ENCODE data around the gene KLHL9. TPM values are rescaled to one million over a fixed set of nuclear protein-coding genes. Genes with fewer than 3 reads are reported as not detected.

Gene KLHL9
- total and polyA plus RNA-seq, 5 donors: 6.1 to 14.6 (median 13.3) TPM

DNA sequence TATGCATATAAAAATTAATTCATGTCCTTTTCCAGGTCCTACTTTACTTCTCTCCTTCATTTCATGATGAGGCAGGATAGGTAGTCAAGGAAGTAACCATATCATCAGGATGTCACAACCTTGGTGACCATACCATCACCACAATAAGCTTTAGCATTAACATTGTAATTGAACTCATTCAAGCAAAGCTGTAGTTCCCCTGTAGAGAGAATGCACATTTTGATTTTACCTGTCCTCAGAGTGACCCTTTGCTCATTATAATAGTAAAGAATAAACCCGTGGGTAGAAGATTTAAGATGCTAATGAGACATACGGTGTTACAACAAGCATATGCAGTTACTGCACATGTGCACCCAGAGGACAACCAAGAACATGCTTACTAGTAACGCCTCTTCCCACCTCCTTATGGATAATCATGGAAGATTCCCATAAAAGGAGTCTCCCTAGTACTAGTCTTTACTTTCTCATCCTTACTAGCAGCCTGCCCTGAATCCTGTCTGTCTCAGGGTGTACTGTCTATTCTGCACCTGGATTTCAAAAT is 13.3 kb upstream of the KLHL9 start:
- Histone ChIP-seq H3K27me3 (ENCODE audit: control insufficient read depth, insufficient read depth) (no peaks in the 10 kb centered on the region), H3K9me3 (ENCODE audit: control insufficient read depth, low read length) (no peaks in the 10 kb centered on the region), H3K4me3 (ENCODE audit: low read length) (no peak overlapping the region), H3K27ac (ENCODE audit: low read length) (no peak overlapping the region), H3K4me1 (ENCODE audit: control insufficient read depth, insufficient read depth, low read length) (no peaks in the 10 kb centered on the region)
- WGBS: 70% methylated on average over 3 of the region's 3 CpGs
- no peak for ATAC-seq
- no peak for DNase-seq
- intact Hi-C loops (cut with DNase I): no loop called here

DNA sequence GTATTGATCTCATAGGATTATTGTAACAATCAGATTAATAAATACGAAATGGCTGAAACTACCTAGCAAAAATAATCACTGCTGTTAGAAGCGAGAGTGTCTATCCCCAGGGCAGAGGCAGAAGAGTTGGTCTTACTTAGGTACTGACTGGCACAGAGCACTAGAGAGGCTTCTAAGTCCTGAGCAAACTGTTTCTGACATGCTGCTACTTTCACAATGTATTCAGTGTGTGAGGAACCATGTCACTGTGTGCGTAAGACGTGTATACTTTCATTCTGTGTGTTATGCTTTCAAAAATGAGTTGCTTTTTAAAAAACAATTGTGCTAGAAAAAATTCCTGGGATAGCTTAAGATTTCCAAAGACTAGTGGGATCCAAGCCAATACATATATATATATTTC is 5.5 kb upstream of the KLHL9 start:
- Histone ChIP-seq H3K27ac (ENCODE audit: low read length) (no peak overlapping the region), H3K4me1 (ENCODE audit: control insufficient read depth, insufficient read depth, low read length) (no peaks in the 10 kb centered on the region), H3K9me3 (ENCODE audit: control insufficient read depth, low read length) (no peaks in the 10 kb centered on the region), H3K27me3 (ENCODE audit: control insufficient read depth, insufficient read depth) (no peaks in the 10 kb centered on the region), H3K4me3 (ENCODE audit: low read length) (no peak overlapping the region)
- intact Hi-C loops (cut with DNase I): no loop called here
- no peak for DNase-seq
- ATAC-seq: no peak
- WGBS: 86% methylated on average over 4 of the region's 4 CpGs

DNA sequence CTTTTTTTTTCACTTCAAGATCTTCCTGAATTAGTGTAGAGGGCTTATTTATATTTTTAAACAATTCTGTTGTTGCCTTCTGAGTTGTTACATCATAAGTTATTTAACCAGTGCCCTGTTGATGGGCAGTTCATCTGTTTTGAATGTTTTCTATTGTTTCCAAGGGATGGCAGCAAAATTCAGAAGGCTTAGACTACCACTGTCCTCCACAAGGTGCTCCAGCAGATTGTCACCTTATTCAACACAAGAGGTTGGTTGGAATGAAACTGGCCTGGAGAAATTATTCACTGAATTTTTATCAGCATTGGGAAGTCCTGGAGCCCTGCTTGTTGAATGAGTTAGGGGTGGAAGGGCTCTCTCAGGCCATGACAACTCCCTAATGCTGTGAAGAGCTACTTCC is 1.3 kb upstream of the KLHL9 start:
- ATAC-seq (no peak), DNase-seq (no peak)
- H3K4me1 ChIP-seq (ENCODE audit: control insufficient read depth, insufficient read depth, low read length): peaks cover 12% of the 10 kb centered on the region
- no peaks in the 10 kb centered on the region for H3K27me3 ChIP-seq (ENCODE audit: control insufficient read depth, insufficient read depth)
- intact Hi-C loops (cut with DNase I): loop anchor here in 1 of 4 donors (10.0 kb wide), 1 partner anchor 468 kb away; the partner anchor contains the start of gene MTAP
- no peaks in the 10 kb centered on the region for H3K9me3 ChIP-seq (ENCODE audit: control insufficient read depth, low read length)
- H3K27ac ChIP-seq (ENCODE audit: low read length): no peak overlapping the region
- no peak overlapping the region for H3K4me3 ChIP-seq (ENCODE audit: low read length)

DNA sequence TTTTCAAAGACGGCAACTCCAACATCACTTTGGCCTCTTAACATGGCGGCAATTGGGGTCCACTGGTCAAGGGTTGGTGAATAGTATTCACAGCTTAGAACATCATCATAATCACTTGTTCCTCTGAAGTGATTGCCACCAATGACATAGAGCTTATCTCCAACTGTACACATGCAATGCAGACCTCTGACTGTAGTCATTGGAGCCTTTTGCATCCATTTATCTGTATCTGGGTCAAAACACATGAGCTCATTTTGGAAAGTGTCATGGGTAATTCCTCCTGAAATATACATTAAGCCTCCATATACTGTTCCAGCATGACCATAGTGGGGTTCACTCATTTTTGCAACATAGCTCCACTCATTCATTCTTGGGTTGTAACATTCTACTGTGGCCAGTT is 2.0 kb downstream of the KLHL9 start:
- 95% methylated on average over 2 of the region's 2 CpGs for WGBS
- Histone ChIP-seq H3K27me3 (ENCODE audit: control insufficient read depth, insufficient read depth) (no peaks in the 10 kb centered on the region), H3K9me3 (ENCODE audit: control insufficient read depth, low read length) (no peaks in the 10 kb centered on the region), H3K27ac (ENCODE audit: low read length) (no peak overlapping the region), H3K4me1 (ENCODE audit: control insufficient read depth, insufficient read depth, low read length) (peaks cover 12% of the 10 kb centered on the region), H3K4me3 (ENCODE audit: low read length) (peak overlapping the region; percentile 35)
- ATAC-seq: no peak
- intact Hi-C loops (cut with DNase I): loop anchor here in 1 of 4 donors (10.0 kb wide), 1 partner anchor 472 kb away; the partner anchor contains the start of gene MTAP
- DNase-seq: no peak

DNA sequence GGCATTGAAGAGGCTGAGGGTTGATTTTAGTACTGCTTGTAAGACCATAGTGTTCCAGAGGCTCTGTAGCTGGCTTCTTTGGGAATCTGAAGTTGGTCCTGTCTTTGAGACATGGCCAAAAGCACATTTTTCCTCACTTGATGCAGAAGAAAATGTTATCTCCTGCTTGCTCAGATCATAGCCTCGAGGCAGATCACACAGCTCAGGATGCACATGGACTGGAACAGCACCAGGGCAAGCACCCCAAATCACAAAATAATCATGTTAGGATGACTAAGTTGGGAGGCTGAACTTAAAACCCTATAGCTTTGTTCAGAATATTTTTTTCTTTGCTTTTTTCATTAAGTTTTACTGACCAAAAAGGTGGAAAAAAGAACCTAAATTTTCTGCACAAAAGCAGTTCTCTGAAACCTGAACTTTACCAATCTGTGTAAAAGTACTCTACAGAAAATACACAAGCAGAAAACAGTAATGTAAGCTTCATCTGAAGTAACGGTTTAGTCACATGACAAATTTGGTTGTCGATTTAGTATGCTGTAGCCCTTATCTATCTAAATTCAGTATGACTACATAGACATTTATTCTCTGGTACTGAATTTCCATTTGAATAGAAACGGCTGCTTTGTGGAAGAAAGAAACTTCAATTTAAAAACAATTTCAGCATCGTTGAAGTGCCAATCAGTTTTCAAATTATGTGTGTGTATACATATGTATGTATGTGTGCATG is 3.4 kb downstream of the KLHL9 start:
- no peaks in the 10 kb centered on the region for H3K9me3 ChIP-seq (ENCODE audit: control insufficient read depth, low read length)
- no peaks in the 10 kb centered on the region for H3K27me3 ChIP-seq (ENCODE audit: control insufficient read depth, insufficient read depth)
- peak overlapping the region; percentile 27 for H3K4me3 ChIP-seq (ENCODE audit: low read length)
- peaks cover 12% of the 10 kb centered on the region for H3K4me1 ChIP-seq (ENCODE audit: control insufficient read depth, insufficient read depth, low read length)
- 31% methylated on average over 5 of the region's 5 CpGs for whole genome bisulfite sequencing
- intact Hi-C loops (cut with DNase I): loop anchor here in 1 of 4 donors (10.0 kb wide), 1 partner anchor 473 kb away; the partner anchor contains the start of gene MTAP
- ATAC-seq (no peak), DNase-seq (no peak)
- H3K27ac ChIP-seq (ENCODE audit: low read length): no peak overlapping the region

DNA sequence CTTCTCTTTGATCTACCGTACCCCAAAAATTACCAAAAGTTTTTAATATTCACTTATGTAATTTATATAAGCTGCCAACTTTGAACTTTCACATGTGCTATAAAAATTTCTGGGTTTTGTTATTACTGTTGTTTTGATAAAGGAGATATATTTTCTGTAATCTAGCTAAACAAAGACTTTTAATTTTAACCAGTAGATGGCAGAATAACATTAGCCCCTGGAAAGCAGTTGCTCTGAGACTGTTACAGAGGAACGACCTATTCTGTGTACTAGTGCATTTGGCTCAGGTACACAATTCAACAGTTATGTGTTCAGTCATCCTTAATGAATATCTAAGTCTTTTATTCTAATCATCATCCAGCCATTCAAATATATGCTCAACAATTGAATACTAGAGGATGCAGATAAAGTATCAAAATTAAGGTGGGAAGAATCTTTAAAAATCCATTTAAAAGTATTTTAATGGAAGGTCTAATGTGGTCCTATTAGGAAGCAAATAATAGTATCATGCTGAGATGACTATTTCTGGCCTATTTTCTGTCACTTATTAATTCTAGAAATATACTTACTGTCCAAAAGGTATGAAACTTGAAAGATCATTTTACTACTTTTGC is 8.6 kb downstream of the KLHL9 start:
- Histone ChIP-seq H3K4me1 (ENCODE audit: control insufficient read depth, insufficient read depth, low read length) (peaks cover 2% of the 10 kb centered on the region), H3K27me3 (ENCODE audit: control insufficient read depth, insufficient read depth) (no peaks in the 10 kb centered on the region), H3K27ac (ENCODE audit: low read length) (no peak overlapping the region), H3K4me3 (ENCODE audit: low read length) (no peak overlapping the region), H3K9me3 (ENCODE audit: control insufficient read depth, low read length) (no peaks in the 10 kb centered on the region)
- WGBS: 34% methylated on average over 2 of the region's 2 CpGs
- no peak for DNase-seq
- intact Hi-C loops (cut with DNase I): loop anchor here in 2 of 4 donors (10.0 kb wide), 2 partner anchors 68 to 458 kb away; no protein-coding TSS in a partner anchor
- ATAC-seq: peak; percentile 71 to 72

DNA sequence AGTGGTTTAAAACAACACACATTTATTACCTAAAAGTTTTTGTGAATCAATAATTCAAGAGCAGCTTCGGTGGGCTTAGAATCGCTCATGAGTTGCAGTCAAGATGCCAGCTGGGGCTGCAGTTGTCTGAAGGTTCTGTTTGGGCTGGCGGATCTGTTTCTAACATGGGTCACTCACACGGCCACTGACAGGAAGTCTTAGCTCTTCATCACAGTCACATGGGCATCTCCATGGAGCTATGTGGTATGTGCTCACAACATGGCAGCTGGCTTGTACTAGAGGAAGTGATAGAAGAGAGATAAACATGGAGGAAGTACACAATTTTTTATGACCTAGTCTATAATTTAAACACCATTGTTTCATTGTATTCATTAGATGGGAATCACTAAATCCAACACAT is 11.2 kb downstream of the KLHL9 start:
- no peak for DNase-seq
- intact Hi-C loops (cut with DNase I): loop anchor here in 3 of 4 donors (5.0 to 10.0 kb wide), 4 partner anchors 71 to 463 kb away; no protein-coding TSS in a partner anchor
- no peak overlapping the region for H3K4me3 ChIP-seq (ENCODE audit: low read length)
- ATAC-seq: peak in 1 of 2 donors; percentile 60
- no peak overlapping the region for H3K27ac ChIP-seq (ENCODE audit: low read length)
- peaks cover 2% of the 10 kb centered on the region for H3K4me1 ChIP-seq (ENCODE audit: control insufficient read depth, insufficient read depth, low read length)
- 71% methylated on average over 4 of the region's 4 CpGs for WGBS
- H3K9me3 ChIP-seq (ENCODE audit: control insufficient read depth, low read length): no peaks in the 10 kb centered on the region
- H3K27me3 ChIP-seq (ENCODE audit: control insufficient read depth, insufficient read depth): no peaks in the 10 kb centered on the region

DNA sequence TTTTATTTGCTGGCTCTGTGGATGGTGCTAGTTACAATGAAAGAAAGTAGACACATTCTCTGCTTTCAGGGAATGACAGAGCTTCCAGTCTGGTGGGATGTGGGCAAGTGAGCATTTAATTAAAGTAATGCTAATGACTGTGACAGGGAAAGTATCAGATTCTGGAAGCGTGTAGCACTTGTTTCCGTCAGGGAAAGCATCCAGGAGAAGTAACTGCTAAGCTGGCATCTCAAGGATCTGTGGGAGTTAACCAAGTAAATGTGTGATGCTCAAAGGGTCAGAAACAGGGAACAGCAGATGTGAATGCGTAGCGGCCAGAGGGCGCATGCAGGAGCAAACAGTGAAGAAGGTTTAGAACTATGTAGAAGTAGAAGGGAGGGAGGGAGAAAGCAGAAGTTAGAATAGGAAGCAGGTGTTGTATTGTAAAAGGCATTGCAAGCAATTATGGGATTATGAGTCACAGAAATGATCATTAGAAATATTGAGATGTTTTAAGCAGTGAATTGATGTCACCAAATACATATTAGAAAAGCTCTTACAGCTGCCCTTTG is 12.2 kb downstream of the KLHL9 start:
- Histone ChIP-seq H3K4me1 (ENCODE audit: control insufficient read depth, insufficient read depth, low read length) (peaks cover 2% of the 10 kb centered on the region), H3K27ac (ENCODE audit: low read length) (no peak overlapping the region), H3K9me3 (ENCODE audit: control insufficient read depth, low read length) (no peaks in the 10 kb centered on the region), H3K27me3 (ENCODE audit: control insufficient read depth, insufficient read depth) (no peaks in the 10 kb centered on the region), H3K4me3 (ENCODE audit: low read length) (no peak overlapping the region)
- intact Hi-C loops (cut with DNase I): loop anchor here in 3 of 4 donors (5.0 to 10.0 kb wide), 4 partner anchors 72 to 464 kb away; no protein-coding TSS in a partner anchor
- 84% methylated on average over 5 of the region's 5 CpGs for WGBS
- DNase-seq (no peak), ATAC-seq (no peak)

DNA sequence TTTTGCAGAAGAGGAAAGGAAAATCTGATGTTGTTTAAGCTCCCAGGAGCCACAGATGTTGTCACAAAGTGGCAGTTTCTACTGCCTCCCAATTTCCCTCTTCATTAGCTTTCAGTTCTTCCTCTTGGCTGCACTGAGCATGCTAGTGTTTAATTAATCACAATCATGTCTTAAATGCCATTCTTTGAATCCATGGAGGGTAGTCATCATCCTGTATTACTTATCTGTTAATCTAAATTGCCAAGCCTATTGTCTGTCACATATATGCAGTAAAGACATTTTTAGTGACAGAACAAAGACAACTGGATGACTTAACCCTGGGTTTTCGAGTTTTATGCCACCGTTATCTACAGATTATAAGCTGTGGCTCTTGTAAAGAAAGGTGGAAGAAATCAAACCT is 14.7 kb downstream of the KLHL9 start:
- Histone ChIP-seq H3K9me3 (ENCODE audit: control insufficient read depth, low read length) (no peaks in the 10 kb centered on the region), H3K27ac (ENCODE audit: low read length) (no peak overlapping the region), H3K4me3 (ENCODE audit: low read length) (no peak overlapping the region), H3K27me3 (ENCODE audit: control insufficient read depth, insufficient read depth) (no peaks in the 10 kb centered on the region), H3K4me1 (ENCODE audit: control insufficient read depth, insufficient read depth, low read length) (peaks cover 3% of the 10 kb centered on the region)
- intact Hi-C loops (cut with DNase I): loop anchor here in 3 of 4 donors (5.0 to 10.0 kb wide), 4 partner anchors 74 to 467 kb away; no protein-coding TSS in a partner anchor
- 59% methylated on average over 2 of the region's 2 CpGs for WGBS
- ATAC-seq (no peak), DNase-seq (no peak)

DNA sequence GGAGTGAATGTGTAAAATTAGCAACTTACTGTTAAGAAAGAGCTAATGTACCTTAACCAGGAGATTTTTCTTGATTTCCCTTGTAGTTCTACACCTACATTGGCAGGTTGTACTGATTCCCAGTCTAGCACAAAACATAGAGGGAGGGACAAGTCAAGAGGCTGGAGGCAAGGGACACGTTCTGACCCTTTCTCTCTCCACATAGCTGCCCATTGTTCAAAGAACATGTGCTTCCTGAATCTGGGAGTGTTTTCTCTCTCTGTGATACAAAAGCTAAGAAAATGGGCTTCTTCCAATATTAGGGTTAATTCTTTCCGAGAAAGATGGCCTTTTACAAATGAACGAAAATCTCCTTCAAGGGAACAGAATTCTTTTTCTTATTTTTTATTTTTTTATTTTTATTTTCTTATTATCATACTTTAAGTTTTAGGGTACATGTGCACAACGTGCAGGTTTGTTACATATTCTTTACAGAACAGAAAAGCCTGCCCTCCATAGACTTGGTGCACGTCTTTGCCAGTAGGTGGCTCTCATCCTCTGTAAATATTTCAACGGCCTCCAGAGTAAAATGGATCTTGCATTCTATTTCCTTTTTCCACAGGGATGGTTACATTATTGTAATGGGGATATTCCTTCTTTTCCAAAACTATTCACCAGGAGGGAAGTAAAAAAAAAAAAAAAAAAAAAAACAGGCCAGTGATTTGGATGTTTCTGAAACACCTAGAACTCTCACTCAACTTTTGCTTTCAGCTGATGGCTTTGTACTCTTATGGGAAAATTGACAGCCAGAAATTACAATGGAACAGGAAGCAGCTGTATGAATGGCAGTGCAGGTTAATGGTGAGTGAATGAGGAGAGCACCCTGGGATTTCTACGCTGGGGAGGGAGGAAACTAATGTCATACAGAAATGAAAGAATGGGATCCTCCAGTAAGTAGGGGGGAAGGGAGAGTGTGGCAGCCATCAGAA is 17.0 kb downstream of the KLHL9 start:
- Histone ChIP-seq H3K4me3 (ENCODE audit: low read length) (no peak overlapping the region), H3K9me3 (ENCODE audit: control insufficient read depth, low read length) (no peaks in the 10 kb centered on the region), H3K27ac (ENCODE audit: low read length) (no peak overlapping the region), H3K4me1 (ENCODE audit: control insufficient read depth, insufficient read depth, low read length) (peaks cover 1% of the 10 kb centered on the region), H3K27me3 (ENCODE audit: control insufficient read depth, insufficient read depth) (no peaks in the 10 kb centered on the region)
- DNase-seq (peak in 2 of 3 donors; percentile 11 to 54), ATAC-seq (peak; percentile 74 to 76)
- intact Hi-C loops (cut with DNase I): loop anchor here in 1 of 4 donors (10.0 kb wide), 1 partner anchor 467 kb away; no protein-coding TSS in a partner anchor
- 17% methylated on average over 7 of the region's 7 CpGs for WGBS
